ENCODE results near the gene WBP2NL. TPM values are rescaled to one million over a fixed set of nuclear protein-coding genes. Genes with fewer than 3 reads are reported as not detected.

Gene WBP2NL
- total RNA-seq, 1 experiment from 2014 or later = 0.22 TPM

DNA sequence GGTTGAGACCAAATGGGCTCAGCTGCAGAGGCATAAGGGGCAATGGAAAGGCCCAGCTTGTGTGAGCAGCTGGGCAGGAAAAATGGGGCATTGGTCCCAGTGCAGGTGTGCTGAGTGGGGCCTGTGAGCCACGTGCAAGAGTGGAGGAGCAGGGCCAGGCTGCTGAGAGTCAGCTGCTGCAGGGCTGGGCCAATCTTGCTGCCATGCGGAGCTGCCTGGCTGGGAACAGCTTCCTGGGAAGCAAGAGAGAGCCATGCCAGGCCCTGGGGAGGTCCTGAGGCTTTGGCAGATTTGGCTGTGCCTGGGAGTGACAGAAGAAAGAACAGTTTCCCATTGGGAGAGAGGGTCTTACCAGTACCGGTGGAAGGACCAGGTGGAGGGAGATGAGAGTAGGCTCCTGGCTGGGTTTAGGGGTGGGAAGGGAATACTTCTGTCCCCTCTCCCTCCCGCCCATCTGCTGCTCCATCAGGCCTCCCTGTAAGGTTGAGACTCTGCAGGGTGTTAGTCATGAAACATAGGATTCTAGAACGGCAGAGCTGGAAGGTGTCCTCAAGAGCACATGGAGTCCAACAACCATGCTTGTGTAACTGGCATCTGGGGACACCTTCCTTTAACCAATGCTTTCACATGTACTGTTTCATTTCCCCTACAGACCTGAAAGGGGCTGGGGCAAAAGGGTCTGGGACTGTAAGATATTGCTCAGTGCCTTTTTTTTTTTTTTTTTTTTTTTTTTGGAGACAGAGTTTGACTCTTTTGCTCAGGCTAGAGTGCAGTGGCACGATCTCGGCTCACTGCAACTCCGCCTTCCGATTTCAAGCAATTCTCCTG is 19.0 kb upstream of the WBP2NL start:
- Histone ChIP-seq H4K8ac (replicated peaks; ENCODE audit: insufficient read length, low read depth, low read length) (no peak overlapping the region), H4K20me1 (ENCODE audit: control insufficient read depth, insufficient read depth, insufficient read length) (no peaks in the 10 kb centered on the region), H3K4me1 (ENCODE audit: insufficient read depth, low read length) (peaks cover 4% of the 10 kb centered on the region), H3K9me3 (ENCODE audit: control insufficient read depth, low read depth, low read length) (no peaks in the 10 kb centered on the region), H2AFZ (ENCODE audit: low read length) (no peak overlapping the region), H3K23me2 (ENCODE audit: insufficient read length, low read depth, low read length, poor library complexity, severe bottlenecking) (peaks cover 11% of the 10 kb centered on the region), H2BK12ac (ENCODE audit: insufficient read length, low read depth, low read length) (no peak overlapping the region), H2BK5ac (ENCODE audit: insufficient read length, low read length) (no peak overlapping the region), H4K5ac (ENCODE audit: insufficient read length, low read depth, low read length) (no peak overlapping the region), H3K56ac (ENCODE audit: insufficient read length, low read depth, low read length) (no peak overlapping the region), H3K79me2 (ENCODE audit: insufficient read depth, low read length) (no peaks in the 10 kb centered on the region), H4K91ac (ENCODE audit: insufficient read length, low read depth, low read length) (no peak overlapping the region), H3K9ac (ENCODE audit: extremely low read depth, insufficient read length, low read length) (no peak overlapping the region), H3K4me2 (ENCODE audit: insufficient read depth, insufficient read length, low read length) (no peak overlapping the region), H2AK5ac (ENCODE audit: insufficient read length, low read length) (no peak overlapping the region), H2BK120ac (ENCODE audit: low read depth, low read length, poor library complexity, severe bottlenecking) (no peak overlapping the region), H3K18ac (ENCODE audit: insufficient read length, low read depth, low read length) (no peak overlapping the region), H3K4ac (ENCODE audit: low read depth, low read length) (no peak overlapping the region), H3K23ac (ENCODE audit: insufficient read length, low read depth, low read length) (no peak overlapping the region), H3T11ph (ENCODE audit: low read length) (no peak overlapping the region), H2BK15ac (ENCODE audit: low read depth, low read length) (no peak overlapping the region), H3K27me3 (ENCODE audit: insufficient read depth, low read length) (peaks cover 18% of the 10 kb centered on the region), H3K27ac (ENCODE audit: insufficient read length, low read depth, low read length) (no peak overlapping the region), H3K14ac (ENCODE audit: insufficient read depth, low read length) (no peak overlapping the region; the same call in 1 of the 2 replicates), H2BK20ac (ENCODE audit: low read depth, low read length, poor library complexity, severe bottlenecking) (no peak overlapping the region), H3K79me1 (ENCODE audit: insufficient read depth, low read depth, low read length, poor library complexity, severe bottlenecking) (no peaks in the 10 kb centered on the region)
- H3K27ac Mint-ChIP-seq = peak overlapping the region in 2 of 3 experiments; percentile 43 to 92; a peak in 2 of 7 replicates
- no peak overlapping the region for H3K4me3 Mint-ChIP-seq
- H3K9me3 Mint-ChIP-seq = no peaks in the 10 kb centered on the region; a peak in 2 of 5 replicates
- H3K4me1 Mint-ChIP-seq = peaks cover 25 to 26% of the 10 kb centered on the region in 2 experiments
- whole genome bisulfite sequencing (ENCODE audit: extremely low coverage, insufficient read length, low lambda C conversion rate) = no CpG with 5 or more reads among the region's 9 CpGs
- no peak for TF ChIP-seq CTCF (conservative IDR thresholded peaks at IDR 0.05)
- H3K36me3 Mint-ChIP-seq (ENCODE audit: insufficient read depth in 1 of 3, low read depth in 3 of 3) = peaks cover 5 to 11% (median 10%) of the 10 kb centered on the region in 3 experiments; a peak in 6 of 7 replicates
- DNase-seq = no peak
- peaks cover 45% of the 10 kb centered on the region for H3K27me3 Mint-ChIP-seq (ENCODE audit: low read depth)
